Right ventricle myocardium inferior (tissue), 1 donor: ENCODE measurements around the gene RETREG3. TPM values are rescaled to one million over a fixed set of nuclear protein-coding genes. Genes with fewer than 3 reads are reported as not detected.
"Not testable (repeated sequence)": the region's sequence is repeated elsewhere in the genome, so short reads cannot be mapped to it uniquely, and the experiment has no call there.

Experiments used
- ATAC-seq: fragments of 200-7000 bp; cut with Tn5 transposase; one replicate; pipeline ENCODE4 v1.9.1; 2020; ENCODE audit warnings: mild to moderate bottlenecking, moderate library complexity
- DNase-seq: peaks from one replicate; pipeline ENCODE4 v3.0.0; 2021; ENCODE audit errors: missing footprints
- intact Hi-C: fragments of 100-400 bp; cut with DNase I; formaldehyde crosslinking; loops from one replicate; pipeline ENCODE4 v1.11.0; 2022
- total RNA-seq: library from RNA; stranded (reverse); fragmentation: NEBNext Ultra II Directional; extraction: Animal tissue kit (Norgen Biotek cat#: 25700); gene quantifications from one replicate; pipeline ENCODE4 v1.2.1, GENCODE V29; 2021
- donor health status: DM: no; HTN: yes; CAD: no; lungs with severe emphysema.

Gene RETREG3
- total RNA-seq, 1 donor from 2014 or later, result 22.5 TPM

GRCh38 chr17:42562388-42563142 is 46.6 kb downstream of the RETREG3 start:
- DNase-seq (no peak), ATAC-seq (no peak)
- intact Hi-C loops, result no loop called here

GRCh38 chr17:42561897-42562387 is 47.2 kb downstream of the RETREG3 start, which contains the start of gene COASY:
Gene COASY, plus strand, starts transcription at chr17:42562148. Its CDS starts 475 bp downstream, at chr17:42562623.
- peak; percentile 83 for ATAC-seq
- DNase-seq, result peak; percentile 97
- intact Hi-C loops, result no loop called here

- ATAC-seq (no peak), DNase-seq (no peak)
- intact Hi-C loops, result no loop called here
Measured at GRCh38 chr17:42560246-42560645, 48.9 kb downstream of the RETREG3 start.

- intact Hi-C loops, result no loop called here
- no peak for ATAC-seq
- no peak for DNase-seq
Measured at GRCh38 chr17:42559075-42559474, 50.1 kb downstream of the RETREG3 start.

GRCh38 chr17:42555961-42556617 is 53.1 kb downstream of the RETREG3 start:
- intact Hi-C loops, ATAC-seq, DNase-seq: not testable (repeated sequence)

- no peak for ATAC-seq
- no peak for DNase-seq
- intact Hi-C loops, result no loop called here
Measured at GRCh38 chr17:42555122-42555622, 54.0 kb downstream of the RETREG3 start.

GRCh38 chr17:42554250-42555121 is 54.7 kb downstream of the RETREG3 start:
- peak; percentile 93 for DNase-seq
- intact Hi-C loops, result no loop called here
- ATAC-seq, result peak; percentile 94

GRCh38 chr17:42553866-42554249 is 55.3 kb downstream of the RETREG3 start:
- DNase-seq, result no peak

GRCh38 chr17:42553161-42553818 is 55.9 kb downstream of the RETREG3 start:
- no peak for DNase-seq

More at GRCh38 chr17:42553866-42554249, 55.3 kb downstream of the RETREG3 start:
- intact Hi-C loops, result no loop called here
- ATAC-seq, result peak; percentile 21

GRCh38 chr17:42552736-42553135 is 56.4 kb downstream of the RETREG3 start, which contains the start of gene HSD17B1:
Gene HSD17B1, plus strand, starts transcription at chr17:42552923. Its CDS starts 11 bp downstream, at chr17:42552934.
- ATAC-seq, DNase-seq, intact Hi-C loops: not testable (repeated sequence)

More at GRCh38 chr17:42553161-42553818, 55.9 kb downstream of the RETREG3 start:
- intact Hi-C loops, result no loop called here
- peak; percentile 2 for ATAC-seq

- intact Hi-C loops, result no loop called here
- ATAC-seq (no peak), DNase-seq (no peak)
Measured at GRCh38 chr17:42548993-42549755, 60.0 kb downstream of the RETREG3 start.

- intact Hi-C loops, result no loop called here
- ATAC-seq (peak; percentile 48), DNase-seq (peak; percentile 82)
Measured at GRCh38 chr17:42548070-42548837, 60.9 kb downstream of the RETREG3 start.

- DNase-seq (no peak), ATAC-seq (peak; percentile 75)
- intact Hi-C loops, result no loop called here
Measured at GRCh38 chr17:42547698-42548069, 61.5 kb downstream of the RETREG3 start.

- ATAC-seq (peak; percentile 4), DNase-seq (no peak)
- intact Hi-C loops, result no loop called here
Measured at GRCh38 chr17:42547001-42547461, 62.1 kb downstream of the RETREG3 start.

GRCh38 chr17:42545755-42546505 is 63.2 kb downstream of the RETREG3 start:
- ATAC-seq, intact Hi-C loops, DNase-seq: not testable (repeated sequence)

- DNase-seq (no peak), ATAC-seq (no peak)
- intact Hi-C loops, result no loop called here
Measured at GRCh38 chr17:42544874-42545283, 64.3 kb downstream of the RETREG3 start.
